Measurements from ENCODE around the gene VCAN. TPM values are rescaled to one million over a fixed set of nuclear protein-coding genes. Genes with fewer than 3 reads are reported as not detected.
A peak's percentile ranks its signal among the peaks of the same experiment; 100 is the strongest.

VCAN gene
- polyA plus RNA-seq, 1 donor from 2014 or later = 1,185 TPM

GRCh38 chr5:83473346-83474160 lies 2.0 kb downstream of the VCAN start:
- Histone ChIP-seq H3K79me2 (replicated peaks; ENCODE audit: insufficient read depth, low read length) (peaks cover 89% of the 10 kb centered on the region), H3K27ac (ENCODE audit: low read length) (peak overlapping the region; percentile 99), H3K4me2 (ENCODE audit: low read length) (no peak overlapping the region), H3K4me3 (ENCODE audit: low read length) (peak overlapping the region; percentile 84), H3K9me2 (ENCODE audit: insufficient read depth, low read length) (no peaks in the 10 kb centered on the region), H3K36me3 (ENCODE audit: insufficient read depth, low read length) (peaks cover 15% of the 10 kb centered on the region), H3K9ac (ENCODE audit: low read length) (peak overlapping the region; percentile 99), H4K20me1 (ENCODE audit: insufficient read depth) (peaks cover 32% of the 10 kb centered on the region), H2AFZ (ENCODE audit: low read depth, low read length) (no peak overlapping the region), H3K9me3 (ENCODE audit: low read length) (no peaks in the 10 kb centered on the region), H3K27me3 (ENCODE audit: insufficient read depth, low read depth, low read length) (no peaks in the 10 kb centered on the region), H3F3A (ENCODE audit: insufficient read depth, low read length, poor library complexity, severe bottlenecking) (peaks cover 16% of the 10 kb centered on the region)
- TF ChIP-seq POLR2AphosphoS5 (IDR thresholded peaks at IDR 0.05) (peak; percentile 90), EZH2 (IDR thresholded peaks at IDR 0.05; ENCODE audit: borderline replicate concordance, insufficient read depth, low read length, poor library complexity, severe bottlenecking) (no peak), RAD21 (conservative IDR thresholded peaks at IDR 0.05) (peak; percentile 96), REST (IDR thresholded peaks at IDR 0.05; ENCODE audit: borderline replicate concordance) (peak; percentile 97), TAF1 (IDR thresholded peaks at IDR 0.05; ENCODE audit: low read depth) (peak; percentile 99), EP300 (conservative IDR thresholded peaks at IDR 0.05; ENCODE audit: poor library complexity, severe bottlenecking) (peak; percentile 79), MXI1 (conservative IDR thresholded peaks at IDR 0.05; ENCODE audit: poor library complexity, severe bottlenecking) (peak; percentile 59), SMC3 (conservative IDR thresholded peaks at IDR 0.05; ENCODE audit: poor library complexity) (peak; percentile 92)
- TF ChIP-seq, protein P1, sequence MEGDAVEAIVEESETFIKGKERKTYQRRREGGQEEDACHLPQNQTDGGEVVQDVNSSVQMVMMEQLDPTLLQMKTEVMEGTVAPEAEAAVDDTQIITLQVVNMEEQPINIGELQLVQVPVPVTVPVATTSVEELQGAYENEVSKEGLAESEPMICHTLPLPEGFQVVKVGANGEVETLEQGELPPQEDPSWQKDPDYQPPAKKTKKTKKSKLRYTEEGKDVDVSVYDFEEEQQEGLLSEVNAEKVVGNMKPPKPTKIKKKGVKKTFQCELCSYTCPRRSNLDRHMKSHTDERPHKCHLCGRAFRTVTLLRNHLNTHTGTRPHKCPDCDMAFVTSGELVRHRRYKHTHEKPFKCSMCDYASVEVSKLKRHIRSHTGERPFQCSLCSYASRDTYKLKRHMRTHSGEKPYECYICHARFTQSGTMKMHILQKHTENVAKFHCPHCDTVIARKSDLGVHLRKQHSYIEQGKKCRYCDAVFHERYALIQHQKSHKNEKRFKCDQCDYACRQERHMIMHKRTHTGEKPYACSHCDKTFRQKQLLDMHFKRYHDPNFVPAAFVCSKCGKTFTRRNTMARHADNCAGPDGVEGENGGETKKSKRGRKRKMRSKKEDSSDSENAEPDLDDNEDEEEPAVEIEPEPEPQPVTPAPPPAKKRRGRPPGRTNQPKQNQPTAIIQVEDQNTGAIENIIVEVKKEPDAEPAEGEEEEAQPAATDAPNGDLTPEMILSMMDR (IDR thresholded peaks at IDR 0.05; ENCODE audit: poor library complexity, severe bottlenecking) = peak; percentile 96

- peaks cover 39% of the 10 kb centered on the region for H4K20me1 ChIP-seq (ENCODE audit: insufficient read depth)
- peaks cover 16% of the 10 kb centered on the region for H3F3A ChIP-seq (ENCODE audit: insufficient read depth, low read length, poor library complexity, severe bottlenecking)
- peaks cover 89% of the 10 kb centered on the region for H3K79me2 ChIP-seq (replicated peaks; ENCODE audit: insufficient read depth, low read length)
- H3K27me3 ChIP-seq (ENCODE audit: insufficient read depth, low read depth, low read length) = no peaks in the 10 kb centered on the region
- peak overlapping the region; percentile 99 for H3K9ac ChIP-seq (ENCODE audit: low read length)
- no peak overlapping the region for H3K4me2 ChIP-seq (ENCODE audit: low read length)
- H3K27ac ChIP-seq (ENCODE audit: low read length) = peak overlapping the region; percentile 99
- H3K4me3 ChIP-seq (ENCODE audit: low read length) = peak overlapping the region; percentile 84
- no peaks in the 10 kb centered on the region for H3K9me3 ChIP-seq (ENCODE audit: low read length)
- peaks cover 23% of the 10 kb centered on the region for H3K36me3 ChIP-seq (ENCODE audit: insufficient read depth, low read length)
- no peak overlapping the region for H2AFZ ChIP-seq (ENCODE audit: low read depth, low read length)
- TF ChIP-seq EZH2 (IDR thresholded peaks at IDR 0.05; ENCODE audit: borderline replicate concordance, insufficient read depth, low read length, poor library complexity, severe bottlenecking) (no peak), RAD21 (conservative IDR thresholded peaks at IDR 0.05) (peak; percentile 5), SMC3 (conservative IDR thresholded peaks at IDR 0.05; ENCODE audit: poor library complexity) (peak; percentile 23), EP300 (conservative IDR thresholded peaks at IDR 0.05; ENCODE audit: poor library complexity, severe bottlenecking) (peak; percentile 14), REST (IDR thresholded peaks at IDR 0.05; ENCODE audit: borderline replicate concordance) (peak; percentile 57), MXI1 (conservative IDR thresholded peaks at IDR 0.05; ENCODE audit: poor library complexity, severe bottlenecking) (peak; percentile 87), TAF1 (IDR thresholded peaks at IDR 0.05; ENCODE audit: low read depth) (no peak), POLR2AphosphoS5 (IDR thresholded peaks at IDR 0.05) (peak; percentile 69)
- TF ChIP-seq, protein P1 (IDR thresholded peaks at IDR 0.05; ENCODE audit: poor library complexity, severe bottlenecking) = no peak
- H3K9me2 ChIP-seq (ENCODE audit: insufficient read depth, low read length) = no peaks in the 10 kb centered on the region
Observed at GRCh38 chr5:83474161-83474796, 2.7 kb downstream of the VCAN start.

Data from neural cell (in vitro differentiated cells).